K562 (cell line): ENCODE measurements around the gene CPLX3.

ENCODE experiments used
- CTCF ChIP-seq, 3 experiments: IDR thresholded peaks in 2 of 3; conservative IDR thresholded peaks in 1 of 3; 2 replicates each; pipeline ENCODE4 v1.5.1; 2011 to 2012; ENCODE audit warnings: low read length in 3 of 3, mild to moderate bottlenecking in 3 of 3, control low read depth in 2 of 3, improper control_type of control experiment in 1 of 3, inconsistent platforms in 1 of 3, low read depth in 1 of 3, mixed read lengths in 1 of 3, moderate library complexity in 1 of 3; ENCODE audit not compliant: insufficient read depth in 2 of 3
- FOXA1 ChIP-seq: fragments of 450-650 bp; IDR thresholded peaks from 2 replicates; pipeline ENCODE4 v1.6.1; 2016; ENCODE audit warnings: mild to moderate bottlenecking, borderline replicate concordance
- IRF2 ChIP-seq: sonication (generic); formaldehyde crosslinking; IDR thresholded peaks from 2 replicates; pipeline ENCODE4 v1.8.1; 2022; ENCODE audit warnings: mild to moderate bottlenecking, missing genetic modification reagents
- MXI1 ChIP-seq: IDR thresholded peaks from 2 replicates; pipeline ENCODE4 v1.6.1; 2011; ENCODE audit warnings: low read depth, mild to moderate bottlenecking, improper control_type of control experiment, low read length
- NCOR1 ChIP-seq: fragments of 450-650 bp; IDR thresholded peaks from 2 replicates; pipeline ENCODE4 v1.6.1; 2016; ENCODE audit warnings: mild to moderate bottlenecking, moderate library complexity
- POLR2AphosphoS5 ChIP-seq: IDR thresholded peaks from 2 replicates; pipeline ENCODE4 v1.6.1; 2011; ENCODE audit warnings: mild to moderate bottlenecking, low read depth, low read length, moderate library complexity; ENCODE audit not compliant: control insufficient read depth, insufficient read depth
- XRCC4 ChIP-seq: IDR thresholded peaks from one replicate; pipeline ENCODE4 v1.6.1; 2011; ENCODE audit not compliant: insufficient read depth, insufficient read length; ENCODE audit errors: extremely low read depth
- ZC3H4 ChIP-seq: sonication (generic); formaldehyde crosslinking; IDR thresholded peaks from 2 replicates; pipeline ENCODE4 v1.9.0; 2021; ENCODE audit warnings: missing genetic modification reagents, borderline replicate concordance
- ZHX1 ChIP-seq: fragments of 150-350 bp; conservative IDR thresholded peaks from 2 replicates; pipeline ENCODE4 v1.6.1; 2014; ENCODE audit warnings: low read length
- TF ChIP-seq, protein P1 (sequence below), 2 experiments: fragments of 450-650 bp; IDR thresholded peaks; 2 replicates each; pipeline ENCODE4 v1.6.1; 2016; ENCODE audit warnings: mild to moderate bottlenecking in 2 of 2, borderline replicate concordance in 1 of 2, low read depth in 1 of 2, moderate library complexity in 1 of 2
- TF ChIP-seq, protein P2 (sequence below): fragments of 250-450 bp; sonication (Bioruptor Pico); IDR thresholded peaks from 2 replicates; pipeline ENCODE4 v1.4.0; 2020; ENCODE audit warnings: mild to moderate bottlenecking, moderate library complexity

DNA sequence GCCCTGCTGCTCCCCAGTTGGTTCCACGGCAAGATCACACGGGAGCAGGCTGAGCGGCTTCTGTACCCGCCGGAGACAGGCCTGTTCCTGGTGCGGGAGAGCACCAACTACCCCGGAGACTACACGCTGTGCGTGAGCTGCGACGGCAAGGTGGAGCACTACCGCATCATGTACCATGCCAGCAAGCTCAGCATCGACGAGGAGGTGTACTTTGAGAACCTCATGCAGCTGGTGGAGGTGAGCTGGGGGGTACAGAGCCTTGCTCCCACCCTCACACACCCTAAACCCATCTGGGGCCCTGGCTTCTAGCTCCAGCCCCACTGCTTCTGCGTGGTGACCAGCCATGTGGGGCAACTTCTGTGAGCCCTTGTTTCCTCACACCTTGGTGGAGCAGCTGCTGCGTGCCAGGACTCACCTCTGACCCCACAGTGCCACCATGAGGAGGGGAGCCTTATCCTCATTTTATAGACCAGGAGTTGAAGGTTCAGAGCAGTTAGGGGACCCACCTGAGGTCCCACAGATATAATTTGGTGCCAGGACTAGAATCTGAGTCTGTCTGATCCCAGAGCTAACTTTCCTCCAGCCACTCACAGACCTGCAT, 27.1 kb upstream of the CPLX3 start:
- TF ChIP-seq POLR2AphosphoS5 = no peak
- TF ChIP-seq, protein P1, sequence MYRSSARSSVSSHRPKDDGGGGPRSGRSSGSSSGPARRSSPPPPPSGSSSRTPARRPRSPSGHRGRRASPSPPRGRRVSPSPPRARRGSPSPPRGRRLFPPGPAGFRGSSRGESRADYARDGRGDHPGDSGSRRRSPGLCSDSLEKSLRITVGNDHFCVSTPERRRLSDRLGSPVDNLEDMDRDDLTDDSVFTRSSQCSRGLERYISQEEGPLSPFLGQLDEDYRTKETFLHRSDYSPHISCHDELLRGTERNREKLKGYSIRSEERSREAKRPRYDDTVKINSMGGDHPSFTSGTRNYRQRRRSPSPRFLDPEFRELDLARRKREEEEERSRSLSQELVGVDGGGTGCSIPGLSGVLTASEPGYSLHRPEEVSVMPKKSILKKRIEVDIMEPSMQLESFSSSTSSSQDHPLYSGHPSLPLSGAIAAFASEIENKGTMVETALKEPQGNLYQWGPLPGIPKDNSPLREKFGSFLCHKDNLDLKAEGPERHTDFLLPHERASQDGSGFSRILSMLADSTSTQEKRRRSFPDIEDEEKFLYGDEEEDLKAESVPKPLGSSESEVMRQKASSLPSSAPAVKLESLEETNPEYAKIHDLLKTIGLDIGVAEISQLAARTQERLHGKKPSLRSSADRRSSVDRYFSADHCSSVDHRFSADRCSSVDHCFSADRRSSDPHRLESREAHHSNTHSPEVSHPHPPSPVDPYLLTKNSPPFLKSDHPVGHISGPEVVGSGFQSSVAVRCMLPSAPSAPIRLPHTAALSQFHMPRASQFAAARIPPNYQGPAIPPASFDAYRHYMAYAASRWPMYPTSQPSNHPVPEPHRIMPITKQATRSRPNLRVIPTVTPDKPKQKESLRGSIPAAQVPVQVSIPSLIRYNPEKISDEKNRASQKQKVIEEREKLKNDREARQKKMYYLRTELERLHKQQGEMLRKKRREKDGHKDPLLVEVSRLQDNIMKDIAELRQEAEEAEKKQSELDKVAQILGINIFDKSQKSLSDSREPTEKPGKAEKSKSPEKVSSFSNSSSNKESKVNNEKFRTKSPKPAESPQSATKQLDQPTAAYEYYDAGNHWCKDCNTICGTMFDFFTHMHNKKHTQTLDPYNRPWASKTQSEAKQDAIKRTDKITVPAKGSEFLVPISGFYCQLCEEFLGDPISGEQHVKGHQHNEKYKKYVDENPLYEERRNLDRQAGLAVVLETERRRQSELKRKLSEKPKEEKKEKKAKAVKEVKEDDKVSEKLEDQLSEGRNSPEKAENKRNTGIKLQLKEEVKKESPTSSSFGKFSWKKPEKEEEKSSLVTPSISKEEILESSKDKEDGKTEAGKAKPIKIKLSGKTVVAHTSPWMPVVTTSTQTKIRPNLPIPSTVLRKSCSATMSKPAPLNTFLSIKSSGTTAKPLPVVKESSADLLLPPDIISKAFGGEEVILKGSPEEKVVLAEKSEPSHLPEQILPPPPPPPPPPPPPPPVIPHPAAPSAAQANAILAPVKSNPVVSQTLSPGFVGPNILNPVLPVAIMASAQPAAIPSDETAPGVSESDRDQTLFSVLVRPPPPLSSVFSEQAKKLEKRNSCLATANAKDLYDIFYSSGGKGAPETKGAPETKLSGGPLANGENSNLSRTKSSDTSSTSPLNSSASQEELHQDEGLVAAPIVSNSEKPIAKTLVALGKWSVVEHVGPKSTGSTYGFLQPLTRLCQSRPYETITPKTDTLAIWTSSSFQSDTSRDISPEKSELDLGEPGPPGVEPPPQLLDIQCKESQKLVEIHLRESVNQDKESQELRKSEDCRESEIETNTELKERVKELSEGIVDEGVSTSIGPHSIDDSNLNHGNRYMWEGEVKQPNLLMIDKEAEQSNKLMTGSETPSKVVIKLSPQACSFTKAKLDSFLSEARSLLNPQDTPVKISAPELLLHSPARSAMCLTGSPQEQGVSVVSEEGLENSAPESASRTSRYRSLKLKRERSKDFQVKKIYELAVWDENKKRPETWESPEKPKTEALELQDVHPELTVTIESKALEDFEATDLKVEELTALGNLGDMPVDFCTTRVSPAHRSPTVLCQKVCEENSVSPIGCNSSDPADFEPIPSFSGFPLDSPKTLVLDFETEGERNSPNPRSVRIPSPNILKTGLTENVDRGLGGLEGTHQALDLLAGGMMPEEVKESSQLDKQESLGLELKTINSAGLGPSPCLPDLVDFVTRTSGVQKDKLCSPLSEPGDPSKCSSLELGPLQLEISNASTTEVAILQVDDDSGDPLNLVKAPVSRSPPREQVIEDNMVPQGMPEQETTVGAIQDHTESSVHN (IDR thresholded peaks at IDR 0.05; ENCODE audit: borderline replicate concordance in 1 of 2, low read depth in 1 of 2) = no peak
- no peak for TF ChIP-seq ZC3H4 (CRISPR knock-in tag)
- TF ChIP-seq, protein P2, sequence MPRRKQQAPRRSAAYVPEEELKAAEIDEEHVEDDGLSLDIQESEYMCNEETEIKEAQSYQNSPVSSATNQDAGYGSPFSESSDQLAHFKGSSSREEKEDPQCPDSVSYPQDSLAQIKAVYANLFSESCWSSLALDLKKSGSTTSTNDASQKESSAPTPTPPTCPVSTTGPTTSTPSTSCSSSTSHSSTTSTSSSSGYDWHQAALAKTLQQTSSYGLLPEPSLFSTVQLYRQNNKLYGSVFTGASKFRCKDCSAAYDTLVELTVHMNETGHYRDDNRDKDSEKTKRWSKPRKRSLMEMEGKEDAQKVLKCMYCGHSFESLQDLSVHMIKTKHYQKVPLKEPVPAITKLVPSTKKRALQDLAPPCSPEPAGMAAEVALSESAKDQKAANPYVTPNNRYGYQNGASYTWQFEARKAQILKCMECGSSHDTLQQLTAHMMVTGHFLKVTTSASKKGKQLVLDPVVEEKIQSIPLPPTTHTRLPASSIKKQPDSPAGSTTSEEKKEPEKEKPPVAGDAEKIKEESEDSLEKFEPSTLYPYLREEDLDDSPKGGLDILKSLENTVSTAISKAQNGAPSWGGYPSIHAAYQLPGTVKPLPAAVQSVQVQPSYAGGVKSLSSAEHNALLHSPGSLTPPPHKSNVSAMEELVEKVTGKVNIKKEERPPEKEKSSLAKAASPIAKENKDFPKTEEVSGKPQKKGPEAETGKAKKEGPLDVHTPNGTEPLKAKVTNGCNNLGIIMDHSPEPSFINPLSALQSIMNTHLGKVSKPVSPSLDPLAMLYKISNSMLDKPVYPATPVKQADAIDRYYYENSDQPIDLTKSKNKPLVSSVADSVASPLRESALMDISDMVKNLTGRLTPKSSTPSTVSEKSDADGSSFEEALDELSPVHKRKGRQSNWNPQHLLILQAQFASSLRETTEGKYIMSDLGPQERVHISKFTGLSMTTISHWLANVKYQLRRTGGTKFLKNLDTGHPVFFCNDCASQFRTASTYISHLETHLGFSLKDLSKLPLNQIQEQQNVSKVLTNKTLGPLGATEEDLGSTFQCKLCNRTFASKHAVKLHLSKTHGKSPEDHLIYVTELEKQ (CRISPR knock-in tag) = no peak
- no peak for TF ChIP-seq FOXA1
- TF ChIP-seq ZHX1 = no peak
- no peak for TF ChIP-seq CTCF (IDR thresholded peaks at IDR 0.05 in 2 of 3, conservative IDR thresholded peaks at IDR 0.05 in 1 of 3; ENCODE audit: insufficient read depth in 2 of 3, low read depth in 1 of 3, low read length in 3 of 3)
- no peak for TF ChIP-seq NCOR1
- TF ChIP-seq XRCC4 = no peak
- TF ChIP-seq MXI1 = no peak
- TF ChIP-seq IRF2 = no peak
